Stomach (tissue), 4 donors: Measurements from ENCODE around the gene FGF12.

Source experiments
- CTCF ChIP-seq, 7 experiments: fragments of 450-650 bp in 4 of 7; fragments of 200-600 bp in 3 of 7; sonication (generic) in 3 of 7; IDR thresholded peaks; one replicate each; pipeline ENCODE4 v1.5.1; 2016 to 2019; ENCODE audit warnings: antibody characterized with exemption in 7 of 7, control low read depth in 2 of 7, mild to moderate bottlenecking in 1 of 7
- EP300 ChIP-seq: sonication (generic); formaldehyde crosslinking; IDR thresholded peaks from one replicate; pipeline ENCODE4 v1.6.1; 2017; ENCODE audit warnings: antibody characterized with exemption

- TF ChIP-seq CTCF (IDR thresholded peaks at IDR 0.05) (no peak), EP300 (no peak)
These were observed 10.2 kb upstream of the FGF12 start for GRCh38 chr3:192737506-192737905.
